ENCODE data around the gene RAPGEF1.
"Not testable (repeated sequence)": the region's sequence is repeated elsewhere in the genome, so short reads cannot be mapped to it uniquely, and the experiment has no call there.

The RAPGEF1 gene

DNA sequence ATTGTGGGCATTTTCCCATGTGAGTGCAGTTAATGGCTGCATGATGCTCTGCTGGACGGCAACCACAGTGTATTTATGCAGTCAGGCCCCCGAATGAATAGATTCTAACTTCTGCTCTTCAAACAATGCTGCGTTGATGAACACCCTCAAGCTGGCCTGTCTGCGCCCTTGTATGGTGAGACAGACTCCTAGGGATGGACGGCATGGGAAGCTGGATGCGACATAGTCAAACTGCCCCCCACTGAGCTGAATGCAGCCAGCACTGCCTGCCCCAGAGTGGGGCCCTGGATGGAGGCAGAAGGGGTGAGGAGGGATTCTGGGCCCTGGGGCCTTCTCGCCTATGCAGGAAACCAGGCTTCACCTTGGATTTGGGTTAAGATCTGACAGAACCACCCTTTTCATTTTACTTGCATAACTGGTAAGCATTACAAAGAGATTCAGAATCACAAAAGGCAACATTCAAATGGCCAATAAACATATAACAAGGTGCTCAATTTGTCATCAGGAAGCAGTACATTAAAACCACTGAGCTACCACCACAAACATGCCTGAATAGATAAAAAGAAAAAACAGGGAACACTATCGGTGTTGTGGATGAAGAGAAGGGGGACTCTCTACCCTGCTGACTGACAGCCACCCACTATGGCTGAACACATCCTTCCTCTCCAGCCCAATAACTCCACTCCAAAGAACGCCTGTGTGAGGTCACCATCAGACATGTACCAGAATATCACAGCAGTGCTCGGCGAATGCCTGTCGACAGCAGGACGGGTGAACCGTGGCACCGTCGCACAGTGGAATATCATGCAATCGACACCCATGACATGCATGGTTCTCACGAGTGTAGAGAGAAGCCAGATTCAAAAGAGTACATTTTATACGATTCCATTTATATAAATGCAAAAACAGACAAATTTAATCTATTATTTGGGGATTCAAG is 79.1 kb downstream of the RAPGEF1 start:
- H3K4me3 Mint-ChIP-seq = no peak overlapping the region
- no peaks in the 10 kb centered on the region for H3K27me3 Mint-ChIP-seq

DNA sequence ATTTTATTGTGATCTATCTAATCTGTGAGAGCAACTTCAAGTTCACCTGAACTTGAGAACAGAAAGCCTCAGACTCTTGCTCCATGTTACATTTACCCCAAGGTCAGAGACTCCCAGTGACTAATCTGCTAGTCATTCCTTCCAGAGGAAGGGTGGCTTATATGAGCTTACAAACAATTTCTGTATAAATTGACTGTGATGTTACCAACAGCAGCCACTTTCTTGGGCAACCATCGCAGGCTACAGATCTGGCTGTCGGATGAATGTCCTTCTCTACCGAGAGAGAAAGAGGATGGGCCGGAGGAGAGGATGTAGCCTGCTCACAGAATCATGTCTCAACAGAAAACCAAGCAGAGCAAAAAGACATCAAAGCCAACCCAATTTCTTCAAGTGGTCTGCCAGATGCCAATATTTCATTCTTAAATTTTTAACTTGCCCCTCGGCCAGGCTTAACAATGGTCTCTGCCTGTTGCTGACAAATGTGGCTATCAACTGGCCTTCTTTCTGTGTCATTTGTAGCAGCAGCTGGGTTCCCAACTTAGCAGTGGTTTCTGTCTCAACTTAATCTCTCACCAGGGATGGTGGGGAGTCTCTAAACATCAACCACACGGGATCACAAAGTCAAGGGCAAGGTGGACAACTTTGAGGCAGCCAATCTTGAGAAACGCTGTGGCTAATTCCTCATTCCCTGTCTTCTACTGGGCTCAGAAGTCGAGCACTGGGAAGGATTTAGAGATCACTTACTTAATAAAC is 81.3 kb downstream of the RAPGEF1 start:
- H3K4me1 Mint-ChIP-seq = peaks cover 88% of the 10 kb centered on the region
- peak overlapping the region; percentile 61 for H3K4me3 Mint-ChIP-seq
- peak overlapping the region; percentile 94 for H3K27ac Mint-ChIP-seq
- H3K9me3 Mint-ChIP-seq = no peaks in the 10 kb centered on the region
- ATAC-seq (peak; percentile 81), DNase-seq (no peak)
- H3K27me3 Mint-ChIP-seq = no peaks in the 10 kb centered on the region
- peaks cover 8% of the 10 kb centered on the region for H3K36me3 Mint-ChIP-seq (ENCODE audit: low read depth)

More for the DNA sequence above, 79.1 kb downstream of the RAPGEF1 start:
- DNase-seq = no peak
- ATAC-seq = no peak
- Mint-ChIP-seq H3K27ac (no peak overlapping the region), H3K36me3 (ENCODE audit: low read depth) (peaks cover 12% of the 10 kb centered on the region), H3K4me1 (peaks cover 79% of the 10 kb centered on the region), H3K9me3 (no peaks in the 10 kb centered on the region)

DNA sequence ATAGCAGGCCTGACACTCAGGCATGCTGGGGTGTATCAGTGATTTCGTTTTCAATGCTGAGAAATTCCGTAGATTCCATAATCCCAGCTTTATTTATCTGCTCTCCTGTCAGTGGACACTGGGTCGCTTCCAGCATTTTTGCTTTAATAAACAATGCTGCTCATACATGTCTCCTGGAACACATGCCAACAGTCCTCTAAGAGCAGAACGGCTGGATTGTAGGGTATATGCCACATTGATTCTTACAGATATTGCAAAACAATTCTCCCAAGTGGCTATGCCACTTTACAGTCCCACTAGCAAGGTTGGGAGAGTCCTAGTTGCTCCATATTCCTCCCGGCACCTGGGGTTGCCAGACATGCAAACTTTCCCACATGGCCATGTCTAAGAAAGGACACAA is 81.9 kb downstream of the RAPGEF1 start:
- DNase-seq (no peak), ATAC-seq (no peak)
- no peaks in the 10 kb centered on the region for H3K9me3 Mint-ChIP-seq
- H3K27me3 Mint-ChIP-seq = no peaks in the 10 kb centered on the region
- H3K36me3 Mint-ChIP-seq (ENCODE audit: low read depth) = peaks cover 5% of the 10 kb centered on the region
- peak overlapping the region; percentile 94 for H3K27ac Mint-ChIP-seq
- H3K4me1 Mint-ChIP-seq = peaks cover 89% of the 10 kb centered on the region
- peak overlapping the region; percentile 61 for H3K4me3 Mint-ChIP-seq

DNA sequence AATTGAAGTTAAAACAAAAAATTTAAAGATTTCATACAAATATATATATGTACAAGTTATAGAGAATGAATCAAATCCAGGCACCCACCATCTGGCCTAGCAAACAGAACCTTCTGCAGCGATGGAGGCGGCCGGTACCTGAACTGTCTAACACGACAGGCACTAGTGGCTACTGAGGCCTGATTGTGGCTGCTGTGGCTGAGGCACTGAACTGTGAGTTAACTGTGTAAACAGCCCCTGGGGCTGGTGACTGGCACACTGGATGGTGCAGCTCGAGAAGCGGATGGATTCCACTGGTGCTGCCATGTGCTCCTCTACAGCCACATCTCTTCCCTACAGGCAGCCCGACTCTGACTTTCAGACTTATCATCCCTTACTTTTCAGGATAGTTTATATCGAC is 82.4 kb downstream of the RAPGEF1 start:
- H3K9me3 Mint-ChIP-seq = no peaks in the 10 kb centered on the region
- no peaks in the 10 kb centered on the region for H3K27me3 Mint-ChIP-seq
- H3K27ac Mint-ChIP-seq = peak overlapping the region; percentile 94
- peak overlapping the region; percentile 61 for H3K4me3 Mint-ChIP-seq
- DNase-seq (no peak), ATAC-seq (no peak)
- H3K36me3 Mint-ChIP-seq (ENCODE audit: low read depth) = peaks cover 1% of the 10 kb centered on the region
- peaks cover 88% of the 10 kb centered on the region for H3K4me1 Mint-ChIP-seq

DNA sequence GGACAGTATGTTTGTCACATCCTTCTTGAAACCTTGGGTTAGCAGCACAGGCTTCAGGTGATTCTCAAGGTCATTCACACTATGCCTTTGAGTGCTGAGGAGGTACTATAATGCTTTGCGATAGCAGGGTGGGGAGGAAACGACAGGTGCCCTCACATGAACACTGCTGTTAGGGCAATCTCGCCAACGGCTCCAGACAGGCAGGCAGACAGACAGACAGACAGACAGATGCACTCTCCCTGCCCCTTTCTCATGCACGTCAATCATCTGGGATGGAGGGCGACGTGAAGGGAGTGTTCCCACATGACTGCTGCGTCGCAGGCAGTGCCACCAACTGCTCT is 82.9 kb downstream of the RAPGEF1 start:
- ATAC-seq (peak; percentile 11), DNase-seq (no peak)
- Mint-ChIP-seq H3K4me1 (peaks cover 87% of the 10 kb centered on the region), H3K4me3 (peak overlapping the region; percentile 22), H3K36me3 (ENCODE audit: low read depth) (peaks cover 1% of the 10 kb centered on the region), H3K9me3 (no peaks in the 10 kb centered on the region), H3K27me3 (no peaks in the 10 kb centered on the region), H3K27ac (peak overlapping the region; percentile 89)

DNA sequence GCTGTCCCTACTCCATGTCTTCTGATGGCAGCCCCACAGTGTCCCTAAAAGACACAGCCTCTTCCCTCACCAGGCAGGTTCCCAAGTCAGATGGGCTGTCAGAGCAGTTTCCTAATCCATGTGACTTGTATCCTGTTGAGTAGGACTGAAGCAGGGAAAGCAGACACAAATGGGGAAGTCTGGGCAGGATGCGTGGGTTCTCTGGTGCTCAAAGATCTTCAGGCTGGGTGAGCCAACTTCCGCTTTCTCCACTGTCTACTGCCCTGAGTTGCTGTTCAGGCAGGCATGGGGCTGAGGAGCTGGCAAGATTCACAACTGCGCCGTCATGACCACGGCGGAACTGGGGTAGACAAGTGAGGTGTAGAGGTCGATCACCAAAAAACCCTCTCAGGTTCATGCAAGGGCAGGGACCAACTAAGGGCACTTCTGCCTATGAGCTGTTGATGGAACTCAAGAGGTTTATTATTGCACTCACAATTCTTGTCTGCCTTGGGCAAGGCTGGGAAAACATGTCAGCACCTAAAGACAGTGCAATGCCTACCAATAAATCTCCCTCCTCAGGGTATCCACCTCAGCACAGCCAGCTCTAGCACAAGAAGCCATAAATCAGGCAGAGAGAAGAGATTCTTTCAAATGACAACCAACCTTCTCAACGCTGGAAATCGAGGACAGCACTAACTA is 83.4 kb downstream of the RAPGEF1 start:
- ATAC-seq (peak; percentile 80), DNase-seq (peak; percentile 72)
- Mint-ChIP-seq H3K27me3 (no peaks in the 10 kb centered on the region), H3K36me3 (ENCODE audit: low read depth) (peaks cover 1% of the 10 kb centered on the region), H3K27ac (peak overlapping the region; percentile 89), H3K9me3 (no peaks in the 10 kb centered on the region), H3K4me1 (peaks cover 87% of the 10 kb centered on the region), H3K4me3 (peak overlapping the region; percentile 22)

DNA sequence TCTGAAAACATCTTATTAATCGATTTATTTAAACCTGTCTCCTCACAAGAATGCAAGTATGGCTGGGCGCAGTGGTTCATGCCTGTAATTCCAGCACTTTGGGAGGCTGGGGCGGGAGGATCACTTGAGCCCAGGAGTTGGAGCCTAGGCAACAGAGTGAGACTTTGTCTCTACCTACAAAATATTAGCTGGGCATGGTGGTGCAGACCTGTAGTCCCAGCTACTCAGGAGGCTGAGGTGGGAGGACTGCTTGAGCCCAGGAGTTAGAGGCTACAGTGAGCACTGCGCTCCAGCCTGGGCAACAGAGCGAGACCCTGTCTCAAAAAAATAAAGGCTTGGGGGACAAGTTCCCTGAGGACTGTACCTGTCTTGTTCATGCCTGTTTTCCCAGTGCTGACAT is 85.5 kb downstream of the RAPGEF1 start:
- not testable (repeated sequence) for H3K27me3 Mint-ChIP-seq, ATAC-seq, H3K4me3 Mint-ChIP-seq, H3K9me3 Mint-ChIP-seq, DNase-seq, H3K27ac Mint-ChIP-seq
- peaks cover 82% of the 10 kb centered on the region for H3K4me1 Mint-ChIP-seq
- peaks cover 20% of the 10 kb centered on the region for H3K36me3 Mint-ChIP-seq (ENCODE audit: low read depth)

DNA sequence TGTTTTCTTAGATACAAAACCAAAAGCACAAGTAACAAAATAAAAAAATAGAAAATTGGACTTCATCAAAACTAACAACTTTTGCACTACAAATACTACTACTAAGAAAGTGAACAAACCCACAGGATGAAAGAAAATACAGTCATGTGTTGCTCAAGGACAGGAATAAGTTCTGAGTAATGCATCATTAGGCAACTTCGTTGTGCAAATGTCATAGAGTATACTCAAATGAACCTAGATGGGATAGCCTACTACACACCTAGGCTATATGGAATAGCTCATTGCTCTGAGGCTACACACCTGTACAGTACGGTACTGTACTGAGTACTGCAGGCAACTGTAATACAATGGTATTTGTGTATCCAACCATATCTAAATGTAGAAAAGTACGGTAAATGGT is 88.3 kb downstream of the RAPGEF1 start:
- Mint-ChIP-seq H3K9me3 (no peaks in the 10 kb centered on the region), H3K36me3 (ENCODE audit: low read depth) (peaks cover 23% of the 10 kb centered on the region), H3K4me3 (peak overlapping the region; percentile 20), H3K27ac (peak overlapping the region; percentile 72), H3K27me3 (no peaks in the 10 kb centered on the region), H3K4me1 (peaks cover 56% of the 10 kb centered on the region)
- no peak for DNase-seq
- peak; percentile 67 for ATAC-seq

DNA sequence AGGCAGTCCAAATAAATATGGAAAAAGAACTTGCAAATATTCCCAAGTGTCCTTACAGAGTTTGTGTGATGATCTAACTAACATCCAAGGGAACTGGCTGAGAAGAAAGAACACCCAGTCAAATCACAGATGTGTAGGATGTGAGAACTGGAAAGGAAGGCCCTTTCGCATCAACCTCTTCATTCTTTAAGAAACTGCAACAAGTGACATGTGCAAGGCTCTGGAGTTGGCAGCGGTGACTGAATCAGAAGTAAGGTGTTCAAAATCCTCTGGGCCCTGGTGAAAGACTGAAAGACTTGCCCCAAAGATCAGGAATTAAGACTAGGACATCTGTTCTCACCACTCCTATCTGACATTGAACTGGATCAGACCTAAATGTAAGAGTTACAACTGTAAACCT is 88.7 kb downstream of the RAPGEF1 start:
- H3K4me1 Mint-ChIP-seq = peaks cover 52% of the 10 kb centered on the region
- H3K9me3 Mint-ChIP-seq = no peaks in the 10 kb centered on the region
- peak overlapping the region; percentile 72 for H3K27ac Mint-ChIP-seq
- H3K4me3 Mint-ChIP-seq = peak overlapping the region; percentile 20
- H3K36me3 Mint-ChIP-seq (ENCODE audit: low read depth) = peaks cover 23% of the 10 kb centered on the region
- no peaks in the 10 kb centered on the region for H3K27me3 Mint-ChIP-seq
- ATAC-seq = peak; percentile 48
- no peak for DNase-seq

DNA sequence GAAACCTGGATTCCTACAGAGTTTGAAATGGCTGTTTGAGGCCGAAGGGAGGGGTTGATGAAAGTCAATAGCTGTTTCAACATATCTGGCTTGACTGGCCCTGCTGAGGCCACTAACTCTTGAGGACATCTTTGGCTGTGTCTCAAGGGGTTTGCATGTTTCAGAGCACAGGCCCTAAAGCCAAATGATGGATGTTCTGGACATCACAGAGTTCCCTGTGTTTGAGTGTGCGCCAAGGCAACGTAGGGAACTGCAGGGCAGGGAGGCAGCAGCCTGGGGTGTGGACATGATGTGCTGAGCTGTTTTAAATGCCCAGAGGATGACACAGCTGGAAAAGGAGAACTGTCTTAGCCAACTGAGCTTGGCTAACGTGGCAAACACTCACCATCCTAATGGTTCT is 89.6 kb downstream of the RAPGEF1 start:
- Mint-ChIP-seq H3K9me3 (no peaks in the 10 kb centered on the region), H3K4me1 (peaks cover 51% of the 10 kb centered on the region), H3K27me3 (no peaks in the 10 kb centered on the region), H3K36me3 (ENCODE audit: low read depth) (peaks cover 25% of the 10 kb centered on the region), H3K4me3 (no peak overlapping the region), H3K27ac (no peak overlapping the region)
- no peak for DNase-seq
- no peak for ATAC-seq

DNA sequence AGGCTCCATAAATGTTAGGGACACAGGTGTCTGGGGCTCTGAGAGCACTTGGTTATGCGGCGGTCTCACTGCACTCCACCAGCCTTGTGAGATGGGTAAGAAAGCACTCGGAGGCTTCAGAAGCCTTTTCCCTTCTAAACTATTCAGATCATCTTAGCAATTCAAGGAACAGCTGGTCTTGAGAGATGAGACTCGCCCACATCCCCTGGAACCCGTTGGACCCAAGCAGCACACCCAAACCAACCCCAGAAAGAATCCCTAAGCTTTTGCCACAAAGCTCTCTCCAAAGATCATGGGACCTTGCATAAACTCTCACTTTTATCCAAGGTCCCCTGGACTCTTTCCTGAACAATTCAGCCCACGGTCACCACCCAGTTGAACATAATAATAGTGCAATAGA is 90.2 kb downstream of the RAPGEF1 start:
- peaks cover 25% of the 10 kb centered on the region for H3K36me3 Mint-ChIP-seq (ENCODE audit: low read depth)
- H3K27ac Mint-ChIP-seq = no peak overlapping the region
- DNase-seq = no peak
- H3K4me1 Mint-ChIP-seq = peaks cover 53% of the 10 kb centered on the region
- H3K27me3 Mint-ChIP-seq = no peaks in the 10 kb centered on the region
- H3K4me3 Mint-ChIP-seq = no peak overlapping the region
- H3K9me3 Mint-ChIP-seq = no peaks in the 10 kb centered on the region
- no peak for ATAC-seq

DNA sequence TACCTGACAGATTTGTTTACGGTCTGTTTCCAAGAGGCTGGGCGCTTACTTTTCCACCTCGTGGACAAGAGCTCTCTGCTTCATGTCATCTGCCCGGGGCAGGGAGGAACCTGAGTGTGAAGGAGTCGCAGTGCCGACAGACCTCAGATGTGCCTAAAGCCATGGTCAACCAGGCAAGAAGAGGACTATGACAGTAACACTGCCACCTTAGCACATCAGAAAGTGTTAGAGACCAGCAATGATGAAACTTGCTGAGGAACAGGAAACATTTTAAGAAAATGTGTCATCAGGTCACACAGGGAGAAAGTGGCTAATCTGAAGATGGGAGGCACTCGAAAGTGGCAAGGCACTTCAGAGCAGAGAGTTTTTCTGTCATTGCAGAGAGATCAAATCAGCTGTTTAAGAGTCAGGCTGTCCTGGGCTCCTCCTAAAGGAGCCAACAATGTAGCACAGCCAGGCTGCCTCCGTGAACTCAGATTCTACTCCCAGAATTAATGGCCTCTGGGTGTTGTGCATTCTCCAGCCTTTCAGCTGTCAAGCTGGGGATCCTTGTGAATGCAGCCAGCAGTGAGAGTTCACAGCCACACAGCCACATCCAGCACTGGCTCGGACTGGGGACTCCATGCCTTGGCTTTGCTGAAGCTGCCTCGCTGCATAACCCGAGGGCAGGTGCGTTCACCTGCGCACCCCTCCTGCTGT is 94.6 kb downstream of the RAPGEF1 start:
- no peaks in the 10 kb centered on the region for H3K9me3 Mint-ChIP-seq
- peaks cover 26% of the 10 kb centered on the region for H3K36me3 Mint-ChIP-seq (ENCODE audit: low read depth)
- H3K4me3 Mint-ChIP-seq = no peak overlapping the region
- H3K27ac Mint-ChIP-seq = peak overlapping the region; percentile 81
- ATAC-seq (peak; percentile 62), DNase-seq (no peak)
- no peaks in the 10 kb centered on the region for H3K27me3 Mint-ChIP-seq
- peaks cover 55% of the 10 kb centered on the region for H3K4me1 Mint-ChIP-seq

DNA sequence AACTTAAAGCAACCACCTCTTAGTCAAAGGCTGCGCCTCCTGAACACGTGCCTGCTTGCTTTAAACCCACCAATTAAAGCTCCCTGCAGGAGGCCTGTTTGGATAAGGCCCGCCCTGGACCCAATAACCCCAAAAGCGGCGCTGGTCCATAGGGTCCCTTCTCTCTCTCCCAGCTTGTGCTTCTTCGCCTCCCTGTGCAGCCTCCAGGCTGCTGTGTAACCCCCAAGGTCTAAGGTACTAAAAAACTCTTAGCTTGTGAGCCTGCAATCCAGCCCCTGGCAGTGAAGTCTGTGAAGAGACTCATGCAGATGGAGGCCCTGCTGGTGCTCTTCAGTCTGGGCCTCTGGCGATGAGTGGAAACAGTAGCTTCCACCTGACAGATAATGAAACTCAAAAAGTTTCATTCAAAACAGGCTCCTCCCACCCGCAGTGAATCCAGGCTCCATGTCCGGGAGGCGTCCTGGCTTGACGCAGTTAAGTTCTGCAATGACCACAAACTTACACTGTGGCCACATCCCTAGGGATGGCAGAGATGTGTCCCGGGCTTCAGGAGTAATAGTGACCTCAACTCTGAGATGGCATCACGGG is 97.3 kb downstream of the RAPGEF1 start:
- DNase-seq = peak; percentile 51
- Mint-ChIP-seq H3K4me3 (peak overlapping the region; percentile 39), H3K27ac (peak overlapping the region; percentile 85), H3K4me1 (peaks cover 55% of the 10 kb centered on the region), H3K27me3 (no peaks in the 10 kb centered on the region), H3K36me3 (ENCODE audit: low read depth) (peaks cover 30% of the 10 kb centered on the region), H3K9me3 (no peaks in the 10 kb centered on the region)
- peak; percentile 89 for ATAC-seq
